H9 (cell line): ENCODE measurements around the gene PTPN13. TPM values are rescaled to one million over a fixed set of nuclear protein-coding genes. Genes with fewer than 3 reads are reported as not detected.

Source experiments
- DNase-seq: peaks from one replicate; pipeline ENCODE4 v3.0.0-alpha.2; 2017
- H2AFZ ChIP-seq: one replicate; pipeline ENCODE4 v1.6.1; 2013; ENCODE audit warnings: mild to moderate bottlenecking, low read length, control low read depth, moderate library complexity
- H2AK5ac ChIP-seq: 2 replicates; pipeline ENCODE4 v1.6.1; 2013; ENCODE audit warnings: low read length, control low read depth, mixed read lengths; ENCODE audit not compliant: insufficient read length
- H2BK120ac ChIP-seq: one replicate; pipeline ENCODE4 v1.6.1; 2013; ENCODE audit warnings: low read depth, mild to moderate bottlenecking, low read length, control low read depth, inconsistent platforms; ENCODE audit not compliant: poor library complexity, severe bottlenecking
- H2BK12ac ChIP-seq: 2 replicates; pipeline ENCODE4 v1.6.1; 2013; ENCODE audit warnings: low read length, control low read depth, mixed read lengths, low read depth; ENCODE audit not compliant: insufficient read length
- H2BK15ac ChIP-seq: 2 replicates; pipeline ENCODE4 v1.6.1; 2013; ENCODE audit warnings: low read depth, low read length, control low read depth
- H2BK20ac ChIP-seq: one replicate; pipeline ENCODE4 v1.6.1; 2013; ENCODE audit warnings: low read depth, mild to moderate bottlenecking, low read length, control low read depth, inconsistent platforms; ENCODE audit not compliant: poor library complexity, severe bottlenecking
- H2BK5ac ChIP-seq: 2 replicates; pipeline ENCODE4 v1.6.1; 2013; ENCODE audit warnings: low read length, control low read depth, mixed read lengths; ENCODE audit not compliant: insufficient read length
- H3K14ac ChIP-seq: 2 replicates; pipeline ENCODE4 v1.6.1; 2013; ENCODE audit warnings: low read length, control low read depth; ENCODE audit not compliant: insufficient read depth
- H3K18ac ChIP-seq: 2 replicates; pipeline ENCODE4 v1.6.1; 2013; ENCODE audit warnings: low read depth, mild to moderate bottlenecking, mixed read lengths, low read length, control low read depth; ENCODE audit not compliant: insufficient read length
- H3K23ac ChIP-seq: 2 replicates; pipeline ENCODE4 v1.6.1; 2013; ENCODE audit warnings: low read length, control low read depth, mixed read lengths, low read depth; ENCODE audit not compliant: insufficient read length
- H3K23me2 ChIP-seq: 2 replicates; pipeline ENCODE4 v1.6.1; 2013; ENCODE audit warnings: low read depth, mild to moderate bottlenecking, mixed read lengths, low read length, control low read depth; ENCODE audit not compliant: insufficient read length, poor library complexity, severe bottlenecking
- H3K27ac ChIP-seq: 2 replicates; pipeline ENCODE4 v1.5.1; 2013; ENCODE audit warnings: low read length, control low read depth, mixed read lengths, low read depth; ENCODE audit not compliant: insufficient read length
- H3K27me3 ChIP-seq: 2 replicates; pipeline ENCODE4 v1.6.1; 2013; ENCODE audit warnings: low read length, control low read depth, inconsistent platforms; ENCODE audit not compliant: insufficient read depth
- H3K4ac ChIP-seq: 2 replicates; pipeline ENCODE4 v1.6.1; 2013; ENCODE audit warnings: low read depth, mild to moderate bottlenecking, control low read depth, inconsistent platforms, low read length, moderate library complexity
- H3K4me1 ChIP-seq: 2 replicates; pipeline ENCODE4 v1.6.1; 2013; ENCODE audit warnings: low read length, control low read depth, inconsistent platforms; ENCODE audit not compliant: insufficient read depth
- H3K4me2 ChIP-seq: 2 replicates; pipeline ENCODE4 v1.6.1; 2013; ENCODE audit warnings: low read length, control low read depth, mixed read lengths; ENCODE audit not compliant: insufficient read length, insufficient read depth
- H3K56ac ChIP-seq: 2 replicates; pipeline ENCODE4 v1.6.1; 2013; ENCODE audit warnings: low read depth, mild to moderate bottlenecking, mixed read lengths, low read length, control low read depth; ENCODE audit not compliant: insufficient read length
- H3K79me1 ChIP-seq: 2 replicates; pipeline ENCODE4 v1.6.1; 2013; ENCODE audit warnings: low read depth, mild to moderate bottlenecking, moderate library complexity, low read length, control low read depth, inconsistent platforms; ENCODE audit not compliant: insufficient read depth, poor library complexity, severe bottlenecking
- H3K79me2 ChIP-seq: 2 replicates; pipeline ENCODE4 v1.6.1; 2013; ENCODE audit warnings: low read length, control low read depth, inconsistent platforms; ENCODE audit not compliant: insufficient read depth
- H3K9ac ChIP-seq: 2 replicates; pipeline ENCODE4 v1.6.1; 2013; ENCODE audit warnings: low read length, control low read depth, mixed read lengths; ENCODE audit not compliant: insufficient read length; ENCODE audit errors: extremely low read depth
- H3K9me3 ChIP-seq: one replicate; pipeline ENCODE4 v1.6.1; 2013; ENCODE audit warnings: low read depth, low read length, inconsistent platforms; ENCODE audit not compliant: control insufficient read depth
- H3T11ph ChIP-seq: one replicate; pipeline ENCODE4 v1.6.1; 2013; ENCODE audit warnings: mild to moderate bottlenecking, low read length, control low read depth, inconsistent platforms
- H4K20me1 ChIP-seq: one replicate; pipeline ENCODE4 v1.6.1; 2013; ENCODE audit not compliant: control insufficient read depth, insufficient read length, insufficient read depth
- H4K5ac ChIP-seq: 2 replicates; pipeline ENCODE4 v1.6.1; 2013; ENCODE audit warnings: low read depth, mild to moderate bottlenecking, mixed read lengths, low read length, control low read depth; ENCODE audit not compliant: insufficient read length
- H4K8ac ChIP-seq: replicated peaks from 2 replicates; pipeline ENCODE4 v1.6.1; 2013; ENCODE audit warnings: low read length, control low read depth, mixed read lengths, low read depth; ENCODE audit not compliant: insufficient read length
- H4K91ac ChIP-seq: 2 replicates; pipeline ENCODE4 v1.6.1; 2013; ENCODE audit warnings: low read depth, mild to moderate bottlenecking, moderate library complexity, mixed read lengths, low read length, control low read depth; ENCODE audit not compliant: insufficient read length
- H3K27ac Mint-ChIP-seq, 3 experiments: 2 replicates in 2 of 3; 3 replicates in 1 of 3; pipeline ENCODE4 v1.8.0; 2020 to 2021; ENCODE audit warnings: mixed read lengths in 3 of 3, mild to moderate bottlenecking in 1 of 3, moderate library complexity in 1 of 3
- H3K27me3 Mint-ChIP-seq: 2 replicates; pipeline ENCODE4 v1.8.0; 2021; ENCODE audit warnings: low read depth, mild to moderate bottlenecking, moderate library complexity, mixed read lengths
- H3K36me3 Mint-ChIP-seq, 3 experiments: 2 replicates in 2 of 3; 3 replicates in 1 of 3; pipeline ENCODE4 v1.8.0; 2020 to 2021; ENCODE audit warnings: low read depth in 3 of 3, mixed read lengths in 3 of 3; ENCODE audit not compliant: insufficient read depth in 1 of 3
- H3K4me1 Mint-ChIP-seq, 2 experiments: 2 replicates each; pipeline ENCODE4 v1.8.0; 2020; ENCODE audit warnings: mixed read lengths in 2 of 2
- H3K4me3 Mint-ChIP-seq, 2 experiments: 2 replicates in 1 of 2; 3 replicates in 1 of 2; pipeline ENCODE4 v1.8.0; 2020 to 2021; ENCODE audit warnings: mild to moderate bottlenecking in 2 of 2, mixed read lengths in 2 of 2, moderate library complexity in 1 of 2
- H3K9me3 Mint-ChIP-seq, 2 experiments: 2 replicates in 1 of 2; 3 replicates in 1 of 2; pipeline ENCODE4 v1.8.0; 2020; ENCODE audit warnings: mild to moderate bottlenecking in 2 of 2, mixed read lengths in 2 of 2, moderate library complexity in 1 of 2
- CTCF ChIP-seq: fragments of 200-600 bp; sonication (generic); conservative IDR thresholded peaks from 3 replicates; pipeline ENCODE4 v1.8.0; 2021; ENCODE audit warnings: antibody characterized with exemption, mild to moderate bottlenecking
- WGBS: extraction: QIAGEN DNeasy Blood & Tissue Kit; methylation state at CpG from one replicate; pipeline ENCODE4 v1.1.7; 2013; ENCODE audit warnings: missing lambda C conversion rate, low lambda C conversion rate, mixed read lengths; ENCODE audit not compliant: insufficient read length; ENCODE audit errors: extremely low coverage; 5-methylcytosine and 5-hydroxymethylcytosine counted together
- total RNA-seq: library from RNA; stranded (reverse); gene quantifications from 2 replicates; pipeline ENCODE4 v1.2.1, GENCODE V29; 2021

The PTPN13 gene
- total RNA-seq, 1 experiment from 2014 or later = 34.9 TPM

GRCh38 chr4:86586160-86586572, 7.9 kb upstream of the PTPN13 start:
- Histone ChIP-seq H2BK15ac (no peak overlapping the region), H3T11ph (no peak overlapping the region), H2AK5ac (no peak overlapping the region), H3K27ac (no peak overlapping the region), H4K8ac (no peak overlapping the region), H3K4me2 (no peak overlapping the region), H3K23me2 (no peaks in the 10 kb centered on the region), H3K4me1 (no peaks in the 10 kb centered on the region; the same call in 1 of the 2 replicates), H3K79me2 (no peaks in the 10 kb centered on the region), H3K18ac (no peak overlapping the region), H3K23ac (no peak overlapping the region), H3K4ac (no peak overlapping the region), H2BK12ac (no peak overlapping the region), H3K56ac (no peak overlapping the region), H4K20me1 (no peaks in the 10 kb centered on the region), H2BK120ac (no peak overlapping the region), H3K79me1 (no peaks in the 10 kb centered on the region), H3K9me3 (no peaks in the 10 kb centered on the region), H3K14ac (no peak overlapping the region), H2BK5ac (no peak overlapping the region), H4K91ac (no peak overlapping the region), H3K27me3 (no peaks in the 10 kb centered on the region), H2BK20ac (no peak overlapping the region), H2AFZ (no peak overlapping the region), H3K9ac (no peak overlapping the region), H4K5ac (no peak overlapping the region)
- H3K4me1 Mint-ChIP-seq = peaks cover 15% of the 10 kb centered on the region in 2 experiments
- no peaks in the 10 kb centered on the region for H3K36me3 Mint-ChIP-seq
- WGBS = no CpG with 5 or more reads among the region's 4 CpGs
- no peak for DNase-seq
- peak overlapping the region; percentile 33 to 71 (median 69); a peak in 6 of 7 replicates for H3K27ac Mint-ChIP-seq
- no peaks in the 10 kb centered on the region for H3K27me3 Mint-ChIP-seq
- H3K4me3 Mint-ChIP-seq = no peak overlapping the region
- TF ChIP-seq CTCF = no peak
- H3K9me3 Mint-ChIP-seq = no peaks in the 10 kb centered on the region
